ENCODE measurements around the gene EVI5L. TPM values are rescaled to one million over a fixed set of nuclear protein-coding genes. Genes with fewer than 3 reads are reported as not detected.
A peak's percentile ranks its signal among the peaks of the same experiment; 100 is the strongest.
"Not testable (repeated sequence)": the region's sequence is repeated elsewhere in the genome, so short reads cannot be mapped to it uniquely, and the experiment has no call there.

Gene EVI5L
- total RNA-seq, 2 donors from 2014 or later, result 24.0 to 25.7 TPM

DNA sequence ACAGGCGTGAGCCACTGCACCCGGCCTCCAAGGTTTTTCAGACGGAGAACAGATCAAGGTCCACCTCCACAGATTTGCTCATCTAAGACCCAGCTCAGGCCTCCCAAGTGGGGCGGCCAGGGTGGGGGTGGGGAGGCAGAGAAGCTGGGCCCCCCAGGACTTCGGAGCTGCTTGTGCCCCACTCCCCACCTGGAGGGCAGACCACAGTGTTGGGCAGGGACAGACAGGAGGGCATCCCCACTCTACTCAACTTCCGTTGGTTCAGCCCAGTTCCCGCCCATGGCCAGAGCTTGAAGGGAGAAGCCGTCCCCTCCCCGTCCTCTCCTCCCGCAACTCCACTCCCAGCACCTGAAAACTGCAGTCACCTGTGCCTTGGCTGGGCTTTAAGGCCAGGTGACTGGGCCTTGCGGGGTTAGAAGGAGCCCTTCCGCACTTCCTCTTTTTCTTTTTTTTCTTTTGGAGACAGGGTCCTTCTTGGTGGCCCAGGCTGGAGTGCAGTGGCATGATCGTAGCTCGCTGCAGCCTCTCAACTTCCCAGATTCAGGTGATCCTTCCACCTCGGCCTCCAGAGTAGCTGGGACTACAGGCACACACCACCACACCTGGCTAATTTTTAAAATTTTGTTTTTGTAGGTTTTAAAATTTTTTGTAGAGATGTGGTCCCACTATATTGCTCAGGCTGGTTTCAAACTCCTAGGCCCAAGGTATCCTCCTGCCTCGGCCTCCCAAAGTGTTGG, 57.6 kb downstream of the EVI5L start:
- Histone ChIP-seq H3K4me3 (peak overlapping the region in 1 of 2 donors; percentile 49), H3K27me3 (replicated peaks; ENCODE audit: insufficient read depth) (no peaks in the 10 kb centered on the region), H3K27ac (no peak overlapping the region), H3K4me1 (replicated peaks) (no peaks in the 10 kb centered on the region), H3K36me3 (no peaks in the 10 kb centered on the region), H3K9me3 (no peaks in the 10 kb centered on the region)
- WGBS, result 90% methylated on average over 16 of the region's 16 CpGs
- DNase-seq (ENCODE audit: low spot score), result no peak
- no peak for TF ChIP-seq POLR2A (IDR thresholded peaks at IDR 0.05)
- TF ChIP-seq POLR2AphosphoS5 (IDR thresholded peaks at IDR 0.05), result no peak
- intact Hi-C loops (cut with DNase I), result no loop called here

DNA sequence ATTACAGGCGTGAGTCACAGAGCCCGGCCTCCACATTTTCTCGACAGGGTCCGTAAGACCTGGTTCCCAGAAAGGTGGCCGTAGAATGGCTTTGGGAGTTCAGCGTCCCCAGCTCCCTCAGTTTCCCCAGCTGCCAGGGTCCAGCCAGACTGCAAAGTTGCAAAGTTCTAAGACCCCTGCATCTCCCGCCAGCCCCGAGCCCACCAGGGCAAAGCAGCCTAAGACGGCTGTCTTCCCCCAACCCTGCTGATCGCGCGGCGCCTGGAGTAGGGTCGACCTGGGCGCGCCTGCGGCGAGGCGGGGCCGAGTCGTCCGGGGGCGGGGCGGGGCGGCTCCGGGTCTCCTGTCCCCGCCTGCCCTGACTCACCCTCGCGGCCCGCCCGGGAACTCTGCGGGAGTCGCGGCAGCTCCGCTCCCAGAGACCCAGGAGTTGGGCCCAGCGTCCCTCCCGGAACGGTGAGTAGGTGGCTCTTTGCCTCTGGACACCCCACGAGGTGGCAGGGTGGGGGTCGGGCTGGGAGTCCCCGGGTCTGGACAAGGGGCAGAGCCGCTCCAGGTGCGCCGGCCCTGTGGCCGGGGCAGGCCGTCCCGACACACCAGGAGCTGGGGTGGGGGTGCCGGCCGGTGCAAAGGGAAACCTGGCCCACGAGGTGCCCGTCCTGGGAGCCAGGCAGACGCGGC, 58.3 kb downstream of the EVI5L start, which contains the start of gene LRRC8E:
TSS of gene LRRC8E (plus strand) at position 366 of the 681 bp plus-strand sequence. CDS start 7,094 bp downstream, outside the sequence.
- H3K27ac ChIP-seq, result peak within 1 kb of the TSS in 1 of 2 donors; percentile 21
- TF ChIP-seq, protein P1, sequence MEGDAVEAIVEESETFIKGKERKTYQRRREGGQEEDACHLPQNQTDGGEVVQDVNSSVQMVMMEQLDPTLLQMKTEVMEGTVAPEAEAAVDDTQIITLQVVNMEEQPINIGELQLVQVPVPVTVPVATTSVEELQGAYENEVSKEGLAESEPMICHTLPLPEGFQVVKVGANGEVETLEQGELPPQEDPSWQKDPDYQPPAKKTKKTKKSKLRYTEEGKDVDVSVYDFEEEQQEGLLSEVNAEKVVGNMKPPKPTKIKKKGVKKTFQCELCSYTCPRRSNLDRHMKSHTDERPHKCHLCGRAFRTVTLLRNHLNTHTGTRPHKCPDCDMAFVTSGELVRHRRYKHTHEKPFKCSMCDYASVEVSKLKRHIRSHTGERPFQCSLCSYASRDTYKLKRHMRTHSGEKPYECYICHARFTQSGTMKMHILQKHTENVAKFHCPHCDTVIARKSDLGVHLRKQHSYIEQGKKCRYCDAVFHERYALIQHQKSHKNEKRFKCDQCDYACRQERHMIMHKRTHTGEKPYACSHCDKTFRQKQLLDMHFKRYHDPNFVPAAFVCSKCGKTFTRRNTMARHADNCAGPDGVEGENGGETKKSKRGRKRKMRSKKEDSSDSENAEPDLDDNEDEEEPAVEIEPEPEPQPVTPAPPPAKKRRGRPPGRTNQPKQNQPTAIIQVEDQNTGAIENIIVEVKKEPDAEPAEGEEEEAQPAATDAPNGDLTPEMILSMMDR (IDR thresholded peaks at IDR 0.05), result peak in 1 of 4 experiments; percentile 14
- no peak for TF ChIP-seq POLR2AphosphoS5 (IDR thresholded peaks at IDR 0.05)
- TF ChIP-seq POLR2A (IDR thresholded peaks at IDR 0.05), result peak; percentile 67
- H3K4me1 ChIP-seq (replicated peaks), result no peaks in the 10 kb centered on the region
- WGBS, result 10% methylated on average over 53 of the region's 53 CpGs
- DNase-seq (ENCODE audit: low spot score), result peak; percentile 46
- H3K4me3 ChIP-seq, result peak within 1 kb of the TSS; percentile 32 to 49
- no peaks in the 10 kb centered on the region for H3K27me3 ChIP-seq (replicated peaks; ENCODE audit: insufficient read depth)
- no peaks in the 10 kb centered on the region for H3K9me3 ChIP-seq
- no peaks in the 10 kb centered on the region for H3K36me3 ChIP-seq
- intact Hi-C loops (cut with DNase I), result no loop called here

DNA sequence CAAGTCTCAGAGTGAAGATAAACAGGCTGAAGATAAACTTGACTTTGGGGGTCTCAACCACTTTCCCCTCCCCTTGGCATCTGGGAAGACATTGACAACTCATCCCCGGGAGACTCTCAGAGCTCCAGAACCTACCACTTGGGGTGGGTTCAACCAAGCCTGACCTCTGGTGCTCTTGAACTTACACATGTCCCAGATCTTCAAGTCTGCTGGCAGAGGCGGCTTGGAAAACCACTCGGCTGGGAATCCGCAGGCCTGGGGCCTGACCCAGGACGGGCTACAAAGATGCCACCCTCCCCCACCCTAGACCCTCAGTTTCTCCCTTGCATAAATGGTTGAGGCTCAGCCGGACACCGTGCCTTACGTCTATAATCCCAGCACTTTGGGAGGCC, 58.8 kb downstream of the EVI5L start:
- H3K27me3 ChIP-seq (replicated peaks; ENCODE audit: insufficient read depth), result no peaks in the 10 kb centered on the region
- H3K9me3 ChIP-seq, result no peaks in the 10 kb centered on the region
- H3K36me3 ChIP-seq, result no peaks in the 10 kb centered on the region
- H3K4me1 ChIP-seq (replicated peaks), result no peaks in the 10 kb centered on the region
- peak overlapping the region; percentile 32 to 49 for H3K4me3 ChIP-seq
- H3K27ac ChIP-seq, result peak overlapping the region in 1 of 2 donors; percentile 21
- intact Hi-C loops (cut with DNase I), result no loop called here
- WGBS, result 73% methylated on average over 8 of the region's 8 CpGs
- DNase-seq (ENCODE audit: low spot score), result no peak
- TF ChIP-seq POLR2A (IDR thresholded peaks at IDR 0.05), result no peak
- TF ChIP-seq, protein P1 (IDR thresholded peaks at IDR 0.05), result no peak
- TF ChIP-seq POLR2AphosphoS5 (IDR thresholded peaks at IDR 0.05), result no peak

DNA sequence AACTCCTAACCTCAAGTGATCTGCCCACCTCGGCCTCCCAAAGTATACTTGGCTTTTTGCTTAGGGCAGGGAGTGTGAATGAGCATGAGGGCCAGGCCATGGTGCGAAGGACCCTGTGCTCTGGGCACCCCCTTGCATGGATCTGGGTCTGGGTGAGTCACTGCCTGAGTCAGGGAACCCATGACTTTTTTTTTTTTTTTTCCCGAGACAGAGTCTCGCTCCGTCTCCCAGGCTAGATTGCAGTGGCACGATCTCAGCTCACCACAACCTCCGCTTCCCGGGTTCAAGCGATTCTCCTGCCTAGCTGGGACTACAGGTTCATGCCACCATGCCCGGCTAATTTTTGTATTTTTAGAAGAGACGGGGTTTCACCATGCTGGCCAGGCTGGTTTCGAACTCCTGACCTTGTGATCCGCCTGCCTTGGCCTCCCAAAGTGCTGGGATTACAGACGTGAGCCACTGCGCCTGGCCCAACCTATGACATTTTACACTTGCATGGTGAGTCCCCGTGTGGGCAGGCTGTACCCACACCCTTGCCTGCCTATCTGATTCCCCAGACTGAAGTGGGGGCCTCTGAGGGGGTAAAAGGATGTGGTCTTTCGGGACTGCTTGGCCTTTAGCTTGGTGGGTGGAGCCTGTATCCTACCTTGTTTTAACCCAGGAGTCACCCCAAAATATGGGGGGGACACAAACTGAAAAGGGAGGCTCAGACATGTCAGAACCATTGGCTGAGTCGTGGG, 63.5 kb downstream of the EVI5L start:
- H3K4me1 ChIP-seq (replicated peaks), result peaks cover 10% of the 10 kb centered on the region
- H3K27me3 ChIP-seq (replicated peaks; ENCODE audit: insufficient read depth); intact Hi-C loops (cut with DNase I); DNase-seq (ENCODE audit: low spot score); H3K27ac ChIP-seq; H3K4me3 ChIP-seq; H3K36me3 ChIP-seq; H3K9me3 ChIP-seq: not testable (repeated sequence)
- WGBS, result 82% methylated on average over 18 of the region's 18 CpGs

DNA sequence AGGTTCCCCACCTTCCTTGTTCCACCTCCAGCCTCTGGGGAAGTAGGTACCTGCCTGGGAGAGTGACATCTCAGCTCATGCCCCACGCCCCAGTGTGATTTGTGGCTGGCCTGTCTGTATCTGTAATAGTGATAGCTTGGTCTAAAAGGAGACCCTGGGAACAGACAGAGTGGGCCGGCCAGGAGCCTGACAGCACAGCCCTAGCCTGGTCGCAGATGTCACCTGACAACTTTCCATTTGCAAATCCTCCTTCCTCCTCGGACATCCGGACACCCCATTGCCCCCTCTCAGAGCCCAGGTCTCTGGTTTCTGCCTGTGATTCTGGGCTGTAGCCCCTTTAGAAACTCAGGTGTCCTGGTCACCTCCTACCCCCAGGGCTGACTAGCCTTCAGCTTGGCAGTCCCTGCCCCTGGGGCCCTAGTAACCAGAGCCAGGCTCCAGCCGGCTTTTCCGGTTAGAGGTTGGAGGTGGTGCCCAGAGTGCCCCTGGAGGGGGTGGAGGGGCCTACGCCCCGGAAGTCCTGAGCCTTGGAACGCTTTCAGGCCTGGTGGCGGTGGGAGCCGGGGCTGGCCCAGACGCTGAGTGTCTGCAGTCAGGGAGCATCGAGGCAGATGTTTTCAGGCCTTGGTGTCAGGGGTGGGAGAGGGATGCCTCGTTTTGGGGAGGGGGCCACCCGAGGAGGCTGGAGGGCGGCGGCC, 64.7 kb downstream of the EVI5L start:
- no peaks in the 10 kb centered on the region for H3K27me3 ChIP-seq (replicated peaks; ENCODE audit: insufficient read depth)
- TF ChIP-seq, protein P1 (IDR thresholded peaks at IDR 0.05), result peak in 2 of 4 experiments; percentile 20 to 21
- TF ChIP-seq POLR2A (IDR thresholded peaks at IDR 0.05), result no peak

More for the DNA sequence above, 64.7 kb downstream of the EVI5L start:
- peak; percentile 60 for DNase-seq (ENCODE audit: low spot score)
- intact Hi-C loops (cut with DNase I), result no loop called here
- no peaks in the 10 kb centered on the region for H3K36me3 ChIP-seq
- H3K9me3 ChIP-seq, result no peaks in the 10 kb centered on the region
- H3K27ac ChIP-seq, result peak overlapping the region; percentile 42 to 56
- H3K4me1 ChIP-seq (replicated peaks), result peaks cover 10% of the 10 kb centered on the region
- H3K4me3 ChIP-seq, result no peak overlapping the region
- 28% methylated on average over 18 of the region's 18 CpGs for WGBS

Measured in prostate gland (tissue), 2 donors.